HCT116 (cell line): ENCODE results near the gene TAS2R14. TPM values are rescaled to one million over a fixed set of nuclear protein-coding genes. Genes with fewer than 3 reads are reported as not detected.

Experiments
- ATAC-seq: fragments of 200-7000 bp; cut with Tn5 transposase; 2 replicates; pipeline ENCODE4 v1.9.1; 2020; ENCODE audit warnings: mild to moderate bottlenecking, moderate library complexity
- BruUV-seq: library from RNA; stranded (reverse); fragments of 400-500 nt; replicated peaks from 2 replicates; lab custom pipeline; 2021; lab: Mats Ljungman, UMichigan
- CTCF ChIA-PET: fragments of 300-600 bp; sonication (Branson Sonifier 250); formaldehyde crosslinking; loops from one replicate; lab custom pipeline; 2021; ENCODE audit warnings: antibody characterized with exemption; lab: Charles Lee
- POLR2A ChIA-PET: fragments of 300-600, 350-600 bp; sonication (Branson Sonifier 250); formaldehyde crosslinking; loops from one replicate; lab custom pipeline; 2021; ENCODE audit warnings: antibody characterized with exemption; lab: Charles Lee
- RAD21 ChIA-PET, 2 experiments: fragments of 300-600 bp; sonication (Branson Sonifier 250); formaldehyde crosslinking; loops; one replicate each; lab custom pipeline; 2023; ENCODE audit warnings: low total read pairs in 2 of 2; ENCODE audit not compliant: uncharacterized antibody in 2 of 2, unreplicated experiment in 2 of 2, low non-redundant PET in 1 of 2; lab: Charles Lee
- DNase-seq: peaks from one replicate; pipeline ENCODE4 v3.0.0-alpha.2; 2010; ENCODE audit warnings: low read depth, low spot score
- H2AFZ ChIP-seq: fragments of 200-600 bp; shearing (Covaris generic), sonication (generic); 2 replicates; pipeline ENCODE4 v1.6.1; 2017; ENCODE audit warnings: low read depth, mixed run types, mixed read lengths, antibody characterized with exemption, low read length; ENCODE audit not compliant: poor library complexity, severe bottlenecking
- H3K27ac ChIP-seq: 2 replicates; pipeline ENCODE4 v1.5.1; 2012; ENCODE audit warnings: low read depth, low read length
- H3K27me3 ChIP-seq: fragments of 200-600 bp; sonication (generic); 2 replicates; pipeline ENCODE4 v1.6.1; 2016; ENCODE audit warnings: mixed run types, low read length, mixed read lengths; ENCODE audit not compliant: insufficient read depth
- H3K36me3 ChIP-seq, 2 experiments: fragments of 200-500 bp in 1 of 2; fragments of 200-600 bp in 1 of 2; sonication (Bioruptor generic) in 1 of 2; sonication (generic) in 1 of 2; 2 replicates each; pipeline versions ENCODE4 v1.5.1 to v1.6.1; 2014 to 2016; ENCODE audit warnings: low read length in 2 of 2, inconsistent platforms in 1 of 2, mixed read lengths in 1 of 2, mixed run types in 1 of 2; ENCODE audit not compliant: insufficient read depth in 2 of 2, control insufficient read depth in 1 of 2
- H3K4me1 ChIP-seq, 2 experiments: fragments of 200-600 bp in 1 of 2; sonication (generic) in 1 of 2; 2 replicates each; pipeline versions ENCODE4 v1.5.1 to v1.6.1; 2012 to 2017; ENCODE audit warnings: low read length in 2 of 2, inconsistent platforms in 1 of 2, mild to moderate bottlenecking in 1 of 2, mixed read lengths in 1 of 2, mixed run types in 1 of 2, moderate library complexity in 1 of 2; ENCODE audit not compliant: insufficient read depth in 2 of 2, control insufficient read depth in 1 of 2
- H3K4me2 ChIP-seq: fragments of 200-600 bp; sonication (generic); 2 replicates; pipeline ENCODE4 v1.6.1; 2017; ENCODE audit warnings: mixed run types, low read length, mixed read lengths
- H3K4me3 ChIP-seq, 2 experiments: fragments of 200-600 bp in 1 of 2; sonication (generic) in 1 of 2; replicated peaks in 1 of 2; 2 replicates each; pipeline ENCODE4 v1.5.1; 2011 to 2016; ENCODE audit warnings: low read length in 2 of 2, control low read depth in 1 of 2, low read depth in 1 of 2, mild to moderate bottlenecking in 1 of 2, mixed read lengths in 1 of 2, mixed run types in 1 of 2
- H3K79me2 ChIP-seq: fragments of 200-600 bp; sonication (generic); 2 replicates; pipeline ENCODE4 v1.6.1; 2017; ENCODE audit warnings: mild to moderate bottlenecking, mixed run types, low read length, moderate library complexity, mixed read lengths; ENCODE audit not compliant: insufficient read depth
- H3K9ac ChIP-seq: fragments of 200-600 bp; sonication (generic); 2 replicates; pipeline ENCODE4 v1.6.1; 2016; ENCODE audit warnings: low read length, mixed read lengths
- H3K9me2 ChIP-seq: fragments of 200-600 bp; sonication (generic), shearing (Covaris generic); 2 replicates; pipeline ENCODE4 v1.6.1; 2017; ENCODE audit warnings: mixed run types, mild to moderate bottlenecking, moderate library complexity; ENCODE audit not compliant: insufficient read depth
- H3K9me3 ChIP-seq, 2 experiments: fragments of 200-500 bp in 1 of 2; fragments of 200-600 bp in 1 of 2; sonication (Bioruptor generic) in 1 of 2; sonication (generic) in 1 of 2; 2 replicates each; pipeline ENCODE4 v1.6.1; 2014 to 2017; ENCODE audit warnings: low read length in 2 of 2, mixed read lengths in 2 of 2, inconsistent platforms in 1 of 2, low read depth in 1 of 2, mild to moderate bottlenecking in 1 of 2, mixed run types in 1 of 2, moderate library complexity in 1 of 2; ENCODE audit not compliant: control insufficient read depth in 1 of 2, insufficient read depth in 1 of 2
- H4K20me1 ChIP-seq: fragments of 200-600 bp; sonication (generic), shearing (Covaris generic); 2 replicates; pipeline ENCODE4 v1.6.1; 2017; ENCODE audit warnings: mixed run types, mild to moderate bottlenecking, moderate library complexity; ENCODE audit not compliant: insufficient read depth
- CBX3 ChIP-seq: IDR thresholded peaks from 2 replicates; pipeline ENCODE4 v1.6.1; 2012; ENCODE audit warnings: low read depth
- CTCF ChIP-seq, 3 experiments: fragments of 200-600 bp in 1 of 3; sonication (generic) in 1 of 3; IDR thresholded peaks in 2 of 3; conservative IDR thresholded peaks in 1 of 3; 2 replicates each; pipeline ENCODE4 v1.5.1; 2012 to 2017; ENCODE audit warnings: low read depth in 2 of 3, low read length in 2 of 3, antibody characterized with exemption in 1 of 3, borderline replicate concordance in 1 of 3, control low read depth in 1 of 3, mild to moderate bottlenecking in 1 of 3, mixed read lengths in 1 of 3, mixed run types in 1 of 3, moderate library complexity in 1 of 3; ENCODE audit not compliant: insufficient read depth in 1 of 3
- ELF1 ChIP-seq: IDR thresholded peaks from 2 replicates; pipeline ENCODE4 v1.6.1; 2012; ENCODE audit warnings: low read depth, borderline replicate concordance
- EZH2phosphoT487 ChIP-seq: fragments of 200-600 bp; IDR thresholded peaks from 2 replicates; pipeline ENCODE4 v1.6.1; 2018; ENCODE audit warnings: antibody characterized with exemption, borderline replicate concordance
- FOSL1 ChIP-seq: IDR thresholded peaks from 2 replicates; pipeline ENCODE4 v1.6.1; 2012; ENCODE audit warnings: low read depth
- POLR2AphosphoS5 ChIP-seq: IDR thresholded peaks from 2 replicates; pipeline ENCODE4 v1.6.1; 2011; ENCODE audit warnings: mild to moderate bottlenecking, low read depth, low read length, moderate library complexity
- RAD21 ChIP-seq: IDR thresholded peaks from 2 replicates; pipeline ENCODE4 v1.6.1; 2012; ENCODE audit warnings: low read depth, mild to moderate bottlenecking
- TCF7L2 ChIP-seq: IDR thresholded peaks from 2 replicates; pipeline ENCODE4 v1.7.0; 2011; ENCODE audit warnings: borderline replicate concordance, inconsistent platforms; ENCODE audit not compliant: insufficient read depth, insufficient read length; ENCODE audit errors: extremely low read depth
- YY1 ChIP-seq: IDR thresholded peaks from 2 replicates; pipeline ENCODE4 v1.6.1; 2011; ENCODE audit warnings: low read length, low read depth, moderate library complexity, mild to moderate bottlenecking; ENCODE audit not compliant: insufficient replicate concordance; ENCODE audit errors: extremely low read depth
- intact Hi-C: fragments of 100-400 bp; cut with micrococcal nuclease; formaldehyde crosslinking; loops from 2 replicates; pipeline ENCODE4 v1.10.0; 2022
- total RNA-seq: library from RNA; stranded (reverse); gene quantifications from one replicate; pipeline ENCODE4 v1.2.1, GENCODE V29; 2021; ENCODE audit not compliant: unreplicated experiment

TAS2R14 gene
- total RNA-seq, 1 experiment from 2014 or later: 1.9 TPM

- intact Hi-C loops: no loop called here
- ChIA-PET CTCF (no interaction called here), POLR2A (no interaction called here)
These were observed 37.6 kb downstream of the TAS2R14 start for GRCh38 chr12:10901427-10901826.

GRCh38 chr12:10900972-10901371, 38.1 kb downstream of the TAS2R14 start:
- TF ChIP-seq YY1 (no peak), EZH2phosphoT487 (no peak), POLR2AphosphoS5 (no peak), CBX3 (no peak), RAD21 (no peak), ELF1 (no peak), FOSL1 (no peak), CTCF (IDR thresholded peaks at IDR 0.05 in 2 of 3, conservative IDR thresholded peaks at IDR 0.05 in 1 of 3; ENCODE audit: borderline replicate concordance in 1 of 3, insufficient read depth in 1 of 3, low read depth in 2 of 3, low read length in 2 of 3) (no peak)
- DNase-seq (no peak), ATAC-seq (no peak)
- Histone ChIP-seq H3K27me3 (no peaks in the 10 kb centered on the region), H3K9me3 (peaks cover 0 to 7% of the 10 kb centered on the region in 2 experiments; a peak in 2 of 4 replicates), H3K4me2 (no peak overlapping the region), H3K4me1 (no peaks in the 10 kb centered on the region), H3K9ac (no peak overlapping the region), H3K79me2 (no peaks in the 10 kb centered on the region; the same call in 1 of the 2 replicates), H4K20me1 (no peaks in the 10 kb centered on the region), H3K36me3 (0 out of 4 replicates have a peak, but pooled peaks cover 0 to 3% of the 10 kb centered on the region in 2 experiments), H3K9me2 (no peaks in the 10 kb centered on the region), H3K4me3 (no peak overlapping the region), H3K27ac (no peak overlapping the region), H2AFZ (no peak overlapping the region)
- ChIA-PET POLR2A (no interaction called here), CTCF (no interaction called here), RAD21 (no interaction called here)
- no TSS peak for BruUV-seq
- intact Hi-C loops: no loop called here

More at GRCh38 chr12:10901427-10901826, 37.6 kb downstream of the TAS2R14 start:
- ATAC-seq (peak; percentile 76), DNase-seq (no peak)
- Histone ChIP-seq H3K4me3 (no peak overlapping the region), H3K4me1 (no peaks in the 10 kb centered on the region), H3K79me2 (no peaks in the 10 kb centered on the region; the same call in 1 of the 2 replicates), H4K20me1 (no peaks in the 10 kb centered on the region), H3K4me2 (no peak overlapping the region), H3K9me3 (peaks cover 0 to 7% of the 10 kb centered on the region in 2 experiments; a peak in 2 of 4 replicates), H3K36me3 (0 out of 4 replicates have a peak, but pooled peaks cover 0 to 3% of the 10 kb centered on the region in 2 experiments), H2AFZ (no peak overlapping the region), H3K27me3 (no peaks in the 10 kb centered on the region), H3K9me2 (no peaks in the 10 kb centered on the region), H3K27ac (no peak overlapping the region)
- no TSS peak for BruUV-seq
- RAD21 ChIA-PET: no interaction called here
- TF ChIP-seq TCF7L2 (no peak), CTCF (IDR thresholded peaks at IDR 0.05 in 2 of 3, conservative IDR thresholded peaks at IDR 0.05 in 1 of 3; ENCODE audit: borderline replicate concordance in 1 of 3, insufficient read depth in 1 of 3, low read depth in 2 of 3, low read length in 2 of 3) (peak in 1 of 3 experiments; percentile 21; a peak in 1 of 6 replicates)
- TF ChIP-seq, all 23 proteins: peak for 1
- no peak overlapping the region for H3K9ac ChIP-seq
